GM19468 (cell line): ENCODE measurements around the gene RNASET2.
"Not testable (repeated sequence)": the region's sequence is repeated elsewhere in the genome, so short reads cannot be mapped to it uniquely, and the experiment has no call there.

ENCODE experiments used
- ATAC-seq: cut with Tn5 transposase; IDR thresholded peaks from one replicate; pipeline ENCODE4 v1.9.1; 2021; ENCODE audit warnings: mild to moderate bottlenecking, moderate library complexity, moderate number of reproducible peaks; ENCODE audit not compliant: unreplicated experiment; ENCODE audit errors: extremely low read depth

Gene RNASET2

GRCh38 chr6:166905505-166906134 is 50.7 kb downstream of the RNASET2 start:
- ATAC-seq: no peak

DNA sequence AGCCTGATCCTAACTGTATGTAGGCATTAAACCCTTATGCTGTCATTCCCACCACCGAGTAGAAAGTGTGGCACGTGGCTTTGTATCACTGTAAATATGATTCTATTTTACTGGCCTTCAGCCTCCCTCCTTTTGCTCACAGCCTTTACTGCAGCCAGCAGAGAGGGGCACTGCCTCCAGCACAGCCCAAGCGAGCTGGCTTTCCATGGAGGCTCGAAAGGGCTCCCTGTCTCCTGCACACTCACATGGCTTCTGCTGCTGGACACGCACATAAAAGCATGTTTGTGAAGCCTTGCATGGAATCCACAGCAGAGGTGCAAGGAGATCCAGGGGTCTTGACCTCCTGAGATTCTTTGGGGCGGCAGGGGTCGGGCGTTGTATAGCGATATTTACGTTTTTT is 51.3 kb downstream of the RNASET2 start:
- no peak for ATAC-seq

GRCh38 chr6:166904101-166904746 is 52.1 kb downstream of the RNASET2 start:
- no peak for ATAC-seq

DNA sequence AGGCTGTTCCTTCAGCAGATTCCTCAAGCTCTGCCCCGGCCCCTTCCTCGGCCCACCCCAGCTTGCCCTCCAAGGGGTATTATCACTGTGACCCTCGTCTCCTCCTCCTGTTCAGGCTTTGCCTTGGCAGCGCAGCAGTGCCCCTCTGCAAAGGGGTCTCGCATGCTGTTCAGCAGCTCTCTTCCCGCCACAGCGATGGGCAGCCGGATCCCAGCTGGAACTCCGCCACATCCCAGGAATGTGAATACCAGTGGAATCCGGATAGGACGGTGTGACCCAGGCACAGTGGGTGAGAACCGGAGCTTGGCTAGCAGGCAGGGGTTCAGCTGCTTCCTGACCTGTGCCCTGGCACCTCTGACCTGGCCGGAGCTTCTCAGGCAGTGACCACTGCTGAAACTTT is 52.9 kb downstream of the RNASET2 start:
- no peak for ATAC-seq

- ATAC-seq: no peak
These were observed 53.3 kb downstream of the RNASET2 start for GRCh38 chr6:166903027-166903426.

GRCh38 chr6:166902211-166902755 is 54.1 kb downstream of the RNASET2 start:
- ATAC-seq: no peak

DNA sequence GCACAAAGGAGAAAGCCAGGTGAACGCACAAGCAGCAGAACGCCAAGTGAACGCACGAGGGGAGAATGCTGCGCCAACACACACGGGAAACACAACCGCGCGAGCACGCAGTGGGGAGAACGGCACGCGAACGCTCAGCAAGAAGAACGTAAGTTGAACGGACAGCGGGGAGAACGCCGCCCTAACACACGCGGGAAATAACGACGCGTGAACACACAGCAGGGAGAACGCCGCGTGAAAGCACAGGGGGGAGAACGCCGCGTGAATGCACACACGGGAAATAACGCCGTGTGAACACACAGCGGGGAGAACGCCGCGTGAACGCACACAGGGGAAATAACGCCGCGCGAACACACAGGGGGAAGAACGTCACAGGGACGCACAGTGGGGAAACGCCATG is 54.7 kb downstream of the RNASET2 start:
- no peak for ATAC-seq

- ATAC-seq: no peak
These were observed 55.3 kb downstream of the RNASET2 start for GRCh38 chr6:166900956-166901607.

DNA sequence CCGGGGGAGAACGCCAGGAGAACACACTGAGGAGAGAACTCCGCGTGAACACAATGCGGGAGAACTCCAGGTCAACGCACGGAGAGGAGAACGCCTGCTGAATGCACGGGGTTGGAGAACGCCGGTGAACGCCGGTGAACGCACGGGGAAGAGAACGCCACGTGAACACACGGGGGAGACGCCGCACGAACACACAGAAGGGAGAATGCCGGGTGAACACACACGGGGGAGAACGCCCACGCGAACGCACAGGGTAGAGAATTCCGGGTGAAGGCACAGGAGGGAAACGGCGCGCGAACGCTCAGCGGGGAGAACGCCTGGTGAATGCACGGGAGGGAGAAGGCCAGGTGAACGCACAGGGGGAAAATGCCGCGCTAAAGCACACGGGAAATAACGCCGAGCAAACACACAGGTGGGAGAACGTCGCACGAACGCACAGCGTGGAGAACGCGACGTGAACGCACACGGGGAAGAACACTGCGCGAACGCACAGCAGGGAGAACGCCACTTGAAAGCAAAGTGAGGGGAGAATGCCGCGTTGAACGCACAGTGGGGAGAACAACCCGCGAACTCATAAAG is 56.1 kb downstream of the RNASET2 start:
- ATAC-seq: no peak

- no peak for ATAC-seq
These were observed 57.4 kb downstream of the RNASET2 start for GRCh38 chr6:166898910-166899309.

DNA sequence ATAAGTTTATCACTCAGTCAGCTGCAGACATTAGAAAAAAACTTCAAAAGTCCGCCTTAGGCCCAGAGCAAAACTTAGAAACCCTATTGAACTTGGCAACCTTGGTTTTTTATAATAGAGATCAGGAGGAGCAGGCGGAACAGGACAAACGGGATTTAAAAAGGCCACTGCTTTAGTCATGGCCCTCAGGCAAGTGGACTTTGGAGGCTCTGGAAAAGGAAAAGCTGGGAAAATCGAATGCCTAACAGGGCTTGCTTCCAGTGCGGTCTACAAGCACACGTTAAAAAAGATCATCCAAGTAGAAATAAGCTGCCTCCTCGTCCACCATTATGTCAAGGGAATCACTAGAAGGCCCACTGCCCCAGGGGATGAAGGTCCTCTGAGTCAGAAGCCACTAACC is 61.7 kb downstream of the RNASET2 start:
- ATAC-seq: not testable (repeated sequence)

GRCh38 chr6:166892472-166892871 is 63.9 kb downstream of the RNASET2 start:
- ATAC-seq: not testable (repeated sequence)

DNA sequence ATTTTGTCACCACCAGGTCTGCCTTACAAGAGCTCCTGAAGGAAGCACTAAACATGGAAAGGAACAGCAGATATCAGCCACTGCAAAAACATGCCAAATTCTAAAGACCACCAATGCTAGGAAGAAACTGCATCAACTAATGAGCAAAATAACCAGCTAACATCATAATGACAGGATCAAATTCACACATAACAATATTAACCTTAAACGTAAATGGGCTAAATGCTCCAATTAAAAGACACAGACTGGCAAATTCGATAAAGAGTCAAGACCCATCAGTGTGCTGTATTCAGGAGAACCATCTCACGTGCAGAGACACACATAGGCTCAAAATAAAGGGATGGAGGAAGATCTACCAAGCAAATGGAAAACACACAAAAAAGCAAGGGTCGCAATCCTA is 69.6 kb downstream of the RNASET2 start:
- not testable (repeated sequence) for ATAC-seq

- ATAC-seq: not testable (repeated sequence)
These were observed 71.4 kb downstream of the RNASET2 start for GRCh38 chr6:166884958-166885357.

DNA sequence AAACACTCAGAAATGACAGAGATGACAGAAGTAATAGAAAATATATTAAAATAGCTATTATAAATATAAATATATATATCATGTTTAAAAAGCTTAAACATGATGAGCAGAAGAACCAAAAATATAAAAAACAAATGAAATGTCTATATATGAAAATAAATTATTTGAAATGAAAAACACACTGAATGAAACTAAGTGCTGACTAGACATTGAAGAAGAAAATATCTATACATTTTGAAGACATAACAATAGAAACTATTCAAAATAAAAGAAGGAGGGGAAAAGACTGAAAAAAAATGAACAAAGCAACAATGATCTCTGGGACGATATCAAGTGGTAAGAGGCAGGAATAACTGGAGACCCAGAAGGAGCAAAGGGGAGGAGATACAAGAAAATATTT is 76.8 kb downstream of the RNASET2 start:
- ATAC-seq: no peak
